Breast epithelium (tissue), 4 donors: ENCODE measurements around the gene TRIM32. TPM values are rescaled to one million over a fixed set of nuclear protein-coding genes. Genes with fewer than 3 reads are reported as not detected.

Experiments
- DNase-seq, 2 donors: peaks; one replicate each; pipeline ENCODE4 v3.0.0-alpha.2; 2019; ENCODE audit warnings: low spot score in 2 of 2
- H3K27ac ChIP-seq, 2 donors: fragments of 200-600 bp; sonication (generic) in 1 of 2; one replicate each; pipeline ENCODE4 v1.5.1; 2016 to 2019; ENCODE audit warnings: mild to moderate bottlenecking in 1 of 2
- H3K27me3 ChIP-seq, 2 donors: fragments of 200-600 bp; sonication (generic) in 1 of 2; one replicate each; pipeline versions ENCODE4 v1.5.1 to v1.6.0; 2017 to 2019; ENCODE audit warnings: control low read depth in 1 of 2, mild to moderate bottlenecking in 1 of 2
- H3K36me3 ChIP-seq: fragments of 200-600 bp; one replicate; pipeline ENCODE4 v1.5.1; 2019
- H3K4me1 ChIP-seq, 2 donors: fragments of 200-600 bp; sonication (generic); one replicate each; pipeline ENCODE4 v1.5.1; 2016 to 2019; ENCODE audit warnings: control low read depth in 1 of 2
- H3K4me3 ChIP-seq, 3 donors: fragments of 200-600 bp; sonication (generic); 1 replicate in 2 of 3; 2 replicates in 1 of 3; pipeline ENCODE4 v1.5.1; 2016 to 2019; ENCODE audit warnings: mild to moderate bottlenecking in 3 of 3, moderate library complexity in 2 of 3
- H3K9me3 ChIP-seq, 2 donors: fragments of 200-600 bp; sonication (generic) in 1 of 2; one replicate each; pipeline ENCODE4 v1.5.1; 2016 to 2019; ENCODE audit warnings: control low read depth in 1 of 2
- CTCF ChIP-seq, 3 donors: fragments of 450-650 bp; IDR thresholded peaks; one replicate each; pipeline ENCODE4 v1.5.1; 2016 to 2017; ENCODE audit warnings: antibody characterized with exemption in 3 of 3, mild to moderate bottlenecking in 3 of 3, moderate library complexity in 3 of 3
- POLR2A ChIP-seq: fragments of 450-650 bp; IDR thresholded peaks from one replicate; pipeline ENCODE4 v1.6.1; 2016; ENCODE audit warnings: antibody characterized with exemption, mild to moderate bottlenecking, moderate library complexity
- POLR2AphosphoS5 ChIP-seq, 3 donors: sonication (generic); formaldehyde crosslinking; IDR thresholded peaks; one replicate each; pipeline ENCODE4 v1.6.1; 2017; ENCODE audit warnings: antibody characterized with exemption in 3 of 3
- intact Hi-C: fragments of 100-400 bp; cut with DNase I; formaldehyde crosslinking; loops from one replicate; pipeline ENCODE4 v1.15.1; 2023; ENCODE audit warnings: low total_unique reads
- total RNA-seq, 3 donors: library from RNA; depleted of rRNA; stranded (reverse); fragments of >200 nt; gene quantifications; one replicate each; pipeline ENCODE4 v1.1.0, GENCODE V29; 2016

TRIM32 gene
- total RNA-seq, 3 donors from 2014 or later = 18.7 to 20.2 (median 19.0) TPM

- intact Hi-C loops = no loop called here
- Histone ChIP-seq H3K27ac (no peak overlapping the region), H3K36me3 (no peaks in the 10 kb centered on the region), H3K9me3 (no peaks in the 10 kb centered on the region), H3K4me3 (no peak overlapping the region), H3K4me1 (peaks cover 0 to 5% of the 10 kb centered on the region in 2 donors), H3K27me3 (no peaks in the 10 kb centered on the region)
- peak in 1 of 2 donors; percentile 35 for DNase-seq
- TF ChIP-seq POLR2A = no peak
- TF ChIP-seq POLR2AphosphoS5 (IDR thresholded peaks at IDR 0.05) = no peak
- no peak for TF ChIP-seq CTCF (IDR thresholded peaks at IDR 0.05)
These were observed 30.6 kb upstream of the TRIM32 start for GRCh38 chr9:116656501-116656971.

- Histone ChIP-seq H3K4me1 (peaks cover 0 to 5% of the 10 kb centered on the region in 2 donors), H3K4me3 (no peak overlapping the region), H3K27ac (no peak overlapping the region), H3K27me3 (no peaks in the 10 kb centered on the region), H3K36me3 (no peaks in the 10 kb centered on the region), H3K9me3 (no peaks in the 10 kb centered on the region)
- no peak for TF ChIP-seq CTCF (IDR thresholded peaks at IDR 0.05)
- no peak for DNase-seq
- intact Hi-C loops = no loop called here
These were observed 30.1 kb upstream of the TRIM32 start for GRCh38 chr9:116656977-116657376.

GRCh38 chr9:116658265-116658664 is 28.8 kb upstream of the TRIM32 start:
- H3K4me3 ChIP-seq = no peak overlapping the region
- no peaks in the 10 kb centered on the region for H3K36me3 ChIP-seq
- TF ChIP-seq POLR2AphosphoS5 (IDR thresholded peaks at IDR 0.05) (no peak), POLR2A (no peak), CTCF (IDR thresholded peaks at IDR 0.05) (no peak)
- intact Hi-C loops = no loop called here
- H3K9me3 ChIP-seq = no peaks in the 10 kb centered on the region
- H3K27me3 ChIP-seq = no peaks in the 10 kb centered on the region
- H3K27ac ChIP-seq = no peak overlapping the region
- DNase-seq = no peak
- peaks cover 0 to 5% of the 10 kb centered on the region in 2 donors for H3K4me1 ChIP-seq

- H3K27me3 ChIP-seq = no peaks in the 10 kb centered on the region
- no peaks in the 10 kb centered on the region for H3K9me3 ChIP-seq
- no peak overlapping the region for H3K4me3 ChIP-seq
- intact Hi-C loops = no loop called here
- peak in 1 of 2 donors; percentile 22 for DNase-seq
- H3K27ac ChIP-seq = no peak overlapping the region
- peaks cover 0 to 5% of the 10 kb centered on the region in 2 donors for H3K4me1 ChIP-seq
- H3K36me3 ChIP-seq = no peaks in the 10 kb centered on the region
- TF ChIP-seq CTCF (IDR thresholded peaks at IDR 0.05) (peak; percentile 47 to 84 (median 75)), POLR2A (no peak), POLR2AphosphoS5 (IDR thresholded peaks at IDR 0.05) (peak in 1 of 3 donors; percentile 18)
These were observed 25.8 kb upstream of the TRIM32 start for GRCh38 chr9:116661037-116661954.

GRCh38 chr9:116662646-116663310 is 24.3 kb upstream of the TRIM32 start:
- TF ChIP-seq POLR2A (no peak), CTCF (IDR thresholded peaks at IDR 0.05) (no peak), POLR2AphosphoS5 (IDR thresholded peaks at IDR 0.05) (no peak)
- Histone ChIP-seq H3K9me3 (no peaks in the 10 kb centered on the region), H3K36me3 (no peaks in the 10 kb centered on the region), H3K27me3 (no peaks in the 10 kb centered on the region), H3K27ac (peak overlapping the region in 1 of 2 donors; percentile 36), H3K4me3 (no peak overlapping the region), H3K4me1 (no peaks in the 10 kb centered on the region)
- DNase-seq = no peak
- intact Hi-C loops = no loop called here
